Transverse colon (tissue), 3 donors: Measurements from ENCODE around the gene PPIG.

ENCODE experiments used
- EP300 ChIP-seq: sonication (generic); formaldehyde crosslinking; IDR thresholded peaks from one replicate; pipeline ENCODE4 v1.6.1; 2017; ENCODE audit warnings: antibody characterized with exemption, low read depth
- TF ChIP-seq, protein P1 (sequence below), 5 experiments: fragments of 200-600 bp in 3 of 5; fragments of 450-650 bp in 2 of 5; sonication (generic) in 3 of 5; IDR thresholded peaks; 1 replicate in 2 of 5; 2 replicates in 3 of 5; pipeline ENCODE4 v1.5.1; 2016 to 2017; ENCODE audit warnings: antibody characterized with exemption in 5 of 5, inconsistent platforms in 3 of 5, mild to moderate bottlenecking in 2 of 5, moderate library complexity in 1 of 5

DNA sequence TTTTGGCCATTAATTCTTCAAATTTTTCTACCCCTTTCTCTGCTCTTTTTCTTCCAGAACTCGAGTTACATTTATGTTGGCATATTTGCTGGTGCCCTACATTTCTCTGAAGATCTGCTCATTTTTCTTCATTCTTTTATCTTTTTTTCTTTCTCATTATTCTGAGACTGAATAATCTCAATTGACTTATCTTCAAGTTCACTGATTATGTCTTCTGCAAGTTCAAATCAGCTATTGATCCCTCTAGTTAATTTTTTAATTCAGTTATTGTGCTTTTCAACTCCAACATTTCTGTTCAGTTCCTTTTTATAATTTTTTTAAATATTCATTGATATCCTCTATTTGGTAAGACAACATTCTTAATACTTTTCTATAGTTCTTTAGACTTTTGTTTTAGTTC, 106.8 kb downstream of the PPIG start:
- TF ChIP-seq EP300, result no peak
- TF ChIP-seq, protein P1, sequence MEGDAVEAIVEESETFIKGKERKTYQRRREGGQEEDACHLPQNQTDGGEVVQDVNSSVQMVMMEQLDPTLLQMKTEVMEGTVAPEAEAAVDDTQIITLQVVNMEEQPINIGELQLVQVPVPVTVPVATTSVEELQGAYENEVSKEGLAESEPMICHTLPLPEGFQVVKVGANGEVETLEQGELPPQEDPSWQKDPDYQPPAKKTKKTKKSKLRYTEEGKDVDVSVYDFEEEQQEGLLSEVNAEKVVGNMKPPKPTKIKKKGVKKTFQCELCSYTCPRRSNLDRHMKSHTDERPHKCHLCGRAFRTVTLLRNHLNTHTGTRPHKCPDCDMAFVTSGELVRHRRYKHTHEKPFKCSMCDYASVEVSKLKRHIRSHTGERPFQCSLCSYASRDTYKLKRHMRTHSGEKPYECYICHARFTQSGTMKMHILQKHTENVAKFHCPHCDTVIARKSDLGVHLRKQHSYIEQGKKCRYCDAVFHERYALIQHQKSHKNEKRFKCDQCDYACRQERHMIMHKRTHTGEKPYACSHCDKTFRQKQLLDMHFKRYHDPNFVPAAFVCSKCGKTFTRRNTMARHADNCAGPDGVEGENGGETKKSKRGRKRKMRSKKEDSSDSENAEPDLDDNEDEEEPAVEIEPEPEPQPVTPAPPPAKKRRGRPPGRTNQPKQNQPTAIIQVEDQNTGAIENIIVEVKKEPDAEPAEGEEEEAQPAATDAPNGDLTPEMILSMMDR (IDR thresholded peaks at IDR 0.05), result no peak
